Ishikawa (cell line): ENCODE results near the gene DYNLT5.

Source experiments
- EP300 ChIP-seq: IDR thresholded peaks from 2 replicates; pipeline ENCODE4 v1.6.1; 2012; ENCODE audit warnings: borderline replicate concordance
- TAF1 ChIP-seq: IDR thresholded peaks from 2 replicates; pipeline ENCODE4 v1.6.1; 2012; ENCODE audit warnings: low read depth, mild to moderate bottlenecking

DNA sequence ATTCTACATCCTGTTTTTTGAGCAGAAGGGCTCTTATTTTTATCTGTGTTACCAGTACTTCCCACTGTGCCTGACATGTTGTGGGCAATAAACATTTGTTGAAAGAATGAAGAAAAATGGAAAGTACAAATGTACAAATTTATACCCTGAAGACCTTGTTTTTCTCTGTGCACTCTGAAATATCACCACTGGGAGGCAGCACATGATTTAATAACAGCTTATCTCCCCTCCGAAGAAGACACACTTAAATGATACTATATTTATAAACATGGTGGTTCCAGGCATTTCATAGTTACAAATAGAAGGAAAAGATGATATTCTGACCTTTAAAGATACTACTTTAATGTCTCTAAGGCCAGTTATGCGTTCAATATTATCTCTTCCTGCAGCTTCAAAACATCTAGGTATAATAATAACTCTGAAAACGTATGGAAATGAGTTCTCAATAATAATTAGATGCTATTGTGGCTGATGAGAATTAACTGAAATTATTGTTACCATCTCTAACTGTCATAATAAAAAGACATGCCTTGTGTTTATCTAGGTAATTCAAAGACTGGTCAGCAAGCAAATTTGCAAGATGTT, 12.8 kb downstream of the DYNLT5 start:
- no peak for TF ChIP-seq TAF1
- TF ChIP-seq EP300: no peak
